Activated CD4-positive, alpha-beta memory T cell treated with anti-CD3 and anti-CD28 coated beads for 36 hours (primary cell): ENCODE results near the gene AIF1. TPM values are rescaled to one million over a fixed set of nuclear protein-coding genes. Genes with fewer than 3 reads are reported as not detected.

Experiments used
- CTCF ChIA-PET: fragments of 350-600 bp; sonication (Branson Sonifier 250); formaldehyde crosslinking; loops from one replicate; lab custom pipeline; 2021; ENCODE audit warnings: antibody characterized with exemption, inconsistent platforms; lab: Charles Lee
- POLR2A ChIA-PET: fragments of 350-600 bp; sonication (Branson Sonifier 250); formaldehyde crosslinking; loops from one replicate; lab custom pipeline; 2021; ENCODE audit warnings: antibody characterized with exemption; lab: Charles Lee
- DNase-seq: peaks from one replicate; pipeline ENCODE4 v3.0.0-alpha.2; 2020
- H3K27ac Mint-ChIP-seq: one replicate; pipeline ENCODE4 v1.8.0; 2021; ENCODE audit warnings: mixed read lengths
- H3K27me3 Mint-ChIP-seq: one replicate; pipeline ENCODE4 v1.8.0; 2021; ENCODE audit warnings: mixed read lengths
- H3K36me3 Mint-ChIP-seq: one replicate; pipeline ENCODE4 v1.8.0; 2021; ENCODE audit warnings: mixed read lengths
- H3K4me1 Mint-ChIP-seq: one replicate; pipeline ENCODE4 v1.8.0; 2021; ENCODE audit warnings: low read depth, mixed read lengths
- H3K4me3 Mint-ChIP-seq: one replicate; pipeline ENCODE4 v1.8.0; 2021; ENCODE audit warnings: mild to moderate bottlenecking, mixed read lengths
- H3K9me3 Mint-ChIP-seq: one replicate; pipeline ENCODE4 v1.8.0; 2021; ENCODE audit warnings: mixed read lengths
- intact Hi-C: fragments of 100-400 bp; cut with micrococcal nuclease; formaldehyde crosslinking; loops from one replicate; pipeline ENCODE4 v1.15.1; 2023
- total RNA-seq, 2 experiments: library from RNA; stranded (reverse); gene quantifications; one replicate each; pipeline ENCODE4 v1.2.3, GENCODE V29; 2021

AIF1 gene
- total RNA-seq, 2 experiments from 2014 or later, result 26.1 to 29.0 TPM

DNA sequence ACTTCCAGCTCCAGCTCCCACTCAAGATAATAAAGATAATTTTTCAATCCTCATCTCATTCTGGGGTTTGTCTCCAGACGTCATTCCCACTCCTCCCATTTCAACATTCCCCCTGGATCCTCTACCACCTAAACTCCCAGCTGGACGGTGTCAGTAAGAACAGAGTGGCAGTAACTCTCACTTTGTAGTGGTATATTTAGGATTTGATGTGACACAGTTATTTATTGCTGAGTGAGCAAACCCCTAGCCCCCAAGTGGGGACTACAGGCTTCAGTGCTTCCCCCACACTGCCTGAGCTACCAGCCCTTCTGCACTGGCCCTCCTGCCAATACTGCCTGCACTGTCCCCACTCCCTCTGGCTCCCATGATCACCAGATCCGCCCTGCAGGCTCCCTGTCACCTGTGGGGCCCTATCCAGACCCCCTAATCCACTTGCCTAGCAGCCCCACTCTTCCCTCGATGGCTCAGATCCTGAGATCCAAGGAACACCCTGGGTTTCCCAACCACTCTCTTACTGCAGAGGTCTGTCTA lies 43.2 kb downstream of the AIF1 start:
- intact Hi-C loops, result no loop called here
- DNase-seq, result no peak
- Mint-ChIP-seq H3K9me3 (no peaks in the 10 kb centered on the region), H3K4me3 (peak overlapping the region; percentile 96), H3K27me3 (no peaks in the 10 kb centered on the region), H3K27ac (peak overlapping the region; percentile 95), H3K4me1 (peaks cover 67% of the 10 kb centered on the region), H3K36me3 (peaks cover 41% of the 10 kb centered on the region)
- ChIA-PET CTCF (interaction anchor here (0.5 to 1.2 kb wide), 2 partner anchors 75 to 112 kb away, joined by 3 read pairs; no protein-coding TSS in a partner anchor), POLR2A (interaction anchor here (1.1 to 1.4 kb wide), 2 partner anchors 90 to 169 kb away, joined by 3 to 5 read pairs; partner anchors contain the start of gene HSPA1B)

DNA sequence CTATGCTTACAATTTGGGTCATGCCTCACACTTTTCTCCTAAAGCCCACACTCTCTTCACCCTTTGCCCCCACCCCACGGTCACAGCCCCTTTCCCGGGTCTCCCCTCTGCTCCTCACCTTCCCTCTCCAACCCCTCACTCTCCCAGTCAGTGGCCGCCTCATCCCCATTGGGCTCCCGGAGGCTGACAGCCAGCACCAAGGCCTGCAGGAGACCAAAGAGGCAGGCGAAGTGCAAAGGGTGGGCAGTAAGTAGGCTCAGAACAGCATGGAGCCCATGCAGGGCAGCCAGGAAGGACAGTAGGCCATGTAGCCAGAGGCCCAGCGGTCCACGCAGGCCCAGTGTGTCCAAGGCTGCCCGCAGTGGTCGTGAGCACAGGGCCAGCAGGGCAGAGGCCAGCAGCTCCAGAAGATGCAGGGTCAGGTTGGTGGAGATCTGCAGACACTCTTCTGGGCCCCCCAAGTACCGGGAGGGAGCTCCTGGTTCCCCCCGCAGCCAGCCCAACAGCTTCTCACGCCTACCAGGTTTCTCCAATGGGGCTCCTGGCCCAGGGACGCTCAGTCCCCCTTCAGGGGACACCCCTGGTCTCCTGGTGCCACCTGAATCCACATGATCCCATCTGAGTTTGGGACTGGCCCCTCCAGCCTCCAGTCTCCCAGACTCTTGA lies 44.1 kb downstream of the AIF1 start:
- H3K4me3 Mint-ChIP-seq, result peak overlapping the region; percentile 96
- peaks cover 50% of the 10 kb centered on the region for H3K36me3 Mint-ChIP-seq
- CTCF ChIA-PET, result interaction anchor here (0.8 kb wide), 1 partner anchor 108 kb away, joined by 3 read pairs; no protein-coding TSS in a partner anchor

DNA sequence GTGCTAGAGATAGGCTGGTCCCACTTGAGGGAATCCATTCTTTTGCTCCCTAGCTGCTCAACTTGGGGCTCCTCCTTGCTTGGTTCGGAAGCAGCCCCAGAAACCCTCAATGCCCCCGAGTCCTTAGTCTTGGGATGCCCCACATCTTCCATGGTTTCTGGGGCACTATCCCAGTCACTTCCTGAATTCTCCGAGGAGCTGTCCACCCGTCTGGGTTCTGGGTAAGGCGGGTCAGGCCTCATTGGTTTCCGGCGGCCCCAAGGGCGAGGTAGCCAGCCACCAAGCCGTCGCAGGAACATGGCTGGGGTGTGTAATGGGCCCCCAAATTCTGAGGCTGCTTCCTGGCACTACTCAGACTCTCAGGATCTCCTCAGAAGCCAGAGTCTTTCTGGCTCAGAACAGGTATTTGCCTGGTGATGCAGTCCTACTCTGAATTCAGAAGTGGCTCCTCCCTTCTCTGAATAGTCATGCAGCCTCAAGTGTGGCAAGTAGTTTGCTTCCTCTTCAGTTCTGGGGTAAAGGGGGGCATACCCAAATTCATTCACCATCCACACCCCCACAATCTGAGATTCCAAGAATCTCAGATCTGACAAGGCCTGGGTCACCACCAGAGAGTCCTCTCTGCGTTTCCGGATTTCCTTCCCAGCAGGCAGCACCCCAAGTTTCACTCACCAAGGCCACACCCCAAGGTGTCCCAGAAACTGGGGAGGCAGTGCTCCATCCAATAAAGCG lies 44.8 kb downstream of the AIF1 start:
- intact Hi-C loops, result loop anchor here (1.0 kb wide), 1 partner anchor 8 kb away; the partner anchor contains the start of gene BAG6
- H3K9me3 Mint-ChIP-seq, result no peaks in the 10 kb centered on the region
- H3K36me3 Mint-ChIP-seq, result peaks cover 57% of the 10 kb centered on the region
- peak overlapping the region; percentile 96 for H3K4me3 Mint-ChIP-seq
- CTCF ChIA-PET, result interaction anchor here (0.8 kb wide), 1 partner anchor 109 kb away, joined by 3 read pairs; no protein-coding TSS in a partner anchor
- POLR2A ChIA-PET, result interaction anchor here (1.4 to 6.0 kb wide), 2 partner anchors 6 to 118 kb away, joined by 6 to 92 read pairs; partner anchors contain the start of genes APOM, BAG6 and DDX39B
- H3K27me3 Mint-ChIP-seq, result no peaks in the 10 kb centered on the region
- H3K27ac Mint-ChIP-seq, result peak overlapping the region; percentile 95
- DNase-seq, result peak; percentile 58
- peaks cover 73% of the 10 kb centered on the region for H3K4me1 Mint-ChIP-seq

More for the DNA sequence above, 44.1 kb downstream of the AIF1 start:
- Mint-ChIP-seq H3K4me1 (peaks cover 72% of the 10 kb centered on the region), H3K27ac (peak overlapping the region; percentile 95), H3K9me3 (no peaks in the 10 kb centered on the region), H3K27me3 (no peaks in the 10 kb centered on the region)
- POLR2A ChIA-PET, result interaction anchor here (0.6 to 1.4 kb wide), 2 partner anchors 117 to 538 kb away, joined by 3 to 6 read pairs; partner anchors contain the start of gene DDX39B
- no peak for DNase-seq
- intact Hi-C loops, result no loop called here

DNA sequence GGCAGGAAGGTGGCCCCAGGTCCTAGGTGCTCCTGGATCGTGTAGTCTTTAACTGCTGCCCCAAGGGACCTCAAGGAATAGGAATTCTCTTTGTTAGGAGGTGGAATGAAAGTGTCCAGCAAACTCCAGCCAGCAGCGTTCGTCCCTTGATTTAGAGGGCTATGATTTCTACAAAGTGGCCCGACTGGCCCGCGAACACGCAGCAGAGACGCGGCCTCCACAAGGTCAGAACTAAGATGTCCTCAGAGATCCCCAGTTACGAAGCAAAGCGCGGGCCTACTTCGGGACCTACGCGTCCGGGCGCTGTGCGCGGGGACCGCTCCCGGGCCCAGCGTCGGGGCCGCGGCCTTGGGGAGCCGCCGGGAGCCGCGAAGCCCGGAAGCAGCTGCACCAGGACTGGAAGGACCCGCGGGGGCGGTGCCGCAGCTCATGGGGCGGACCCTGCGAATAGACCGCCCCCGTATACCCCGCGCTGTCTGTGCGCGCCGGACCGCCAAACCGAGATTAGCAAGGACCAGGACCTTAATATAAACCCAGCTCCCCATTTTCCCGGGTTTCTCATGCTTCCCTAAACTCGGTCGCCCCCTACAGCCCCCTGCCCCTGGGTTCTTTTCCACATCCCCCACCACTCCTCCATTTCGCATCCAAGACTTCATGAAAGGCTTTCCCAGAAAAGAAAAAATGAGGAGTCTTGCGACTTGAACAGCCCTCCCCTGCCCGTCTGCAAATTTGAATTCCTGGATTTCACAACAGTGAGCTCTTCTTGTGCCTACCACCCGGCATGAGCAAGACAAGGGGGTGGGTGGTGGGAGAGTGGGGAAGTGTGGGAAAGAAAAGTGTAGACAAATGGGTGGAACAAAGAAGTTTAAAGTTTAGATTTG lies 45.6 kb downstream of the AIF1 start, which contains the start of gene C6orf47:
TSS of gene C6orf47 (minus strand) at position 398 of the 881 bp plus-strand sequence. CDS start 831 bp downstream, outside the sequence.
- peaks cover 58% of the 10 kb centered on the region for H3K36me3 Mint-ChIP-seq
- DNase-seq, result peak; percentile 80
- CTCF ChIA-PET, result interaction anchor here (1.6 kb wide), 1 partner anchor 8 kb away, joined by 10 read pairs; the partner anchor contains the start of gene BAG6
- intact Hi-C loops, result loop anchor here (1.0 kb wide), 1 partner anchor 8 kb away; the partner anchor contains the start of gene BAG6
- no peaks in the 10 kb centered on the region for H3K9me3 Mint-ChIP-seq
- peak within 1 kb of the TSS; percentile 96 for H3K4me3 Mint-ChIP-seq
- peak within 1 kb of the TSS; percentile 95 for H3K27ac Mint-ChIP-seq
- H3K4me1 Mint-ChIP-seq, result peaks cover 73% of the 10 kb centered on the region
- POLR2A ChIA-PET, result interaction anchor here (1.0 to 6.0 kb wide), 3 partner anchors 7 to 167 kb away, joined by 3 to 92 read pairs (median 5); partner anchors contain the start of genes APOM, BAG6, HSPA1B and PRRC2A
- H3K27me3 Mint-ChIP-seq, result no peaks in the 10 kb centered on the region

DNA sequence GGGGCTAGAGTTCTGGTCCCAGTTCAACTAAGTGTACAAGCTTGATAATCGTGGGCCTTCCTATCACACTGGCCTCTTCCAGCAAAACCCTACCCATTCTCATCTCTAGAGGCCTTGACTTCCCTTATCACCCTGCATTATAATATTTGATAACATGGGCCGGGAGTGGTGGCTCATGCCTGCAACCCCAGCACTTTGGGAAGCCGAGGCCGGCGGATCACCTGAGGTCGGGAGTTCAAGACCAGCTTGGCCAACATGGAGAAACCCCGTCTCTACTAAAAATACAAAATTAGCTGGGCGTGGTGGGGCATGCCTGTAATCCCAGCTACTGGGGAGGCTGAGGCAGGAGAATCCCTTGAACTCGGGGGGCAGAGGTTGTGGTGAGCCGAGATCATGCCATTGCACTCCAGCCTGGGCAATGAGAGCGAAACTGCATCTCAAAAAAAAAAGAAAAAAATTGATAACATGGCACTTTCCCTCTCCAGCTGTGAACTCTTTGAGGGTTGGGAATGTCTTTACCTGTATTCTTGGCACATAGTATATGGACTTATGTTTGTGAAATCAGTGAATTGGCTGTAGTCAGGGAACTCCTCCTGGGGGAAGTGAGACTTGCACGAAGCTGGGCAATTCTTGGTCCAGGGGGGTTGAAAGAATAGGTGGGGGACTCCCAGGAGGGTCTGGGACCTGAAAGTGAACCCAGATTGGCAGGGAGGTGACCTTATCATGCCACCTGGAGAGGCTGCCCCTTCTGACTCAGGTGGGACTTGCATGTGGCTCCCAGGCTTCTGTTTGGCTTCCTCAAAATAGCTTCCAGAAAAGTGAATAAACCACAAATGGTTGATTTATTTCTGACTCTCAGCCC lies 46.5 kb downstream of the AIF1 start:
- H3K4me3 Mint-ChIP-seq, result peak overlapping the region; percentile 96
- peaks cover 70% of the 10 kb centered on the region for H3K4me1 Mint-ChIP-seq
- no peaks in the 10 kb centered on the region for H3K27me3 Mint-ChIP-seq
- ChIA-PET POLR2A (interaction anchor here (1.0 to 6.0 kb wide), 3 partner anchors 8 to 166 kb away, joined by 3 to 92 read pairs (median 5); partner anchors contain the start of genes APOM, BAG6, HSPA1B and PRRC2A), CTCF (interaction anchor here (1.6 kb wide), 1 partner anchor 9 kb away, joined by 10 read pairs; the partner anchor contains the start of gene BAG6)
- intact Hi-C loops, result no loop called here
- no peak for DNase-seq
- no peaks in the 10 kb centered on the region for H3K9me3 Mint-ChIP-seq
- H3K36me3 Mint-ChIP-seq, result peaks cover 57% of the 10 kb centered on the region
- H3K27ac Mint-ChIP-seq, result peak overlapping the region; percentile 95

DNA sequence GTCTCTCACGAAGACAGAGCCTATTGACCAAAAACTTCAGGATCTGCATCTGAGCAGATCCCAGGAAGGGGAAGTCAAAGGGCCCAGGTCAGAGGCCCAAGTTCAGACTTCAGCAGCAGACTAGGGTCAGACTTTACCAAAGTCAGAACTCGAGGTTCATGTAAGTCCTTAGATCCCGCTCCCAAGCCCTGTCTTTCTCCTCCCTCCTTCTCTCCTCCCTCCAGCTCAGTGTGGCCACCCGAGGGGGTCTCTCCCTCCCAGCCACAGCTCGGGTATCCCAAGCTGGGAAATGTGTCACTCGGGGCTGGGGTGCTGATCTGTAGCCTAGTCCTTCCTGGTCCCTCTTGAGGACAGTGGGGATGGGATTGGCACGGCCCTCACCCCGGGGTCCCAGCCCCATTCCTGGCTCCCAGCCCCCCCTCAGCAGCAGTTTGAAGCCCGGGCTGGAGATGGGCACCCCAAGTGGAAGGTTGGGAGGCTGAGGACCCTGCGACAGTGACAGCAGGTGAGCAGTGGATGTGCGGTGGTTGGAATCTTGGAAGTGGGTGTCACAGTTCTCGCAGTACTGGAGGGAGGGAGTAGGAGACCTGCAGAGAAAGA lies 47.2 kb downstream of the AIF1 start:
- no peaks in the 10 kb centered on the region for H3K9me3 Mint-ChIP-seq
- intact Hi-C loops, result no loop called here
- H3K4me1 Mint-ChIP-seq, result peaks cover 70% of the 10 kb centered on the region

DNA sequence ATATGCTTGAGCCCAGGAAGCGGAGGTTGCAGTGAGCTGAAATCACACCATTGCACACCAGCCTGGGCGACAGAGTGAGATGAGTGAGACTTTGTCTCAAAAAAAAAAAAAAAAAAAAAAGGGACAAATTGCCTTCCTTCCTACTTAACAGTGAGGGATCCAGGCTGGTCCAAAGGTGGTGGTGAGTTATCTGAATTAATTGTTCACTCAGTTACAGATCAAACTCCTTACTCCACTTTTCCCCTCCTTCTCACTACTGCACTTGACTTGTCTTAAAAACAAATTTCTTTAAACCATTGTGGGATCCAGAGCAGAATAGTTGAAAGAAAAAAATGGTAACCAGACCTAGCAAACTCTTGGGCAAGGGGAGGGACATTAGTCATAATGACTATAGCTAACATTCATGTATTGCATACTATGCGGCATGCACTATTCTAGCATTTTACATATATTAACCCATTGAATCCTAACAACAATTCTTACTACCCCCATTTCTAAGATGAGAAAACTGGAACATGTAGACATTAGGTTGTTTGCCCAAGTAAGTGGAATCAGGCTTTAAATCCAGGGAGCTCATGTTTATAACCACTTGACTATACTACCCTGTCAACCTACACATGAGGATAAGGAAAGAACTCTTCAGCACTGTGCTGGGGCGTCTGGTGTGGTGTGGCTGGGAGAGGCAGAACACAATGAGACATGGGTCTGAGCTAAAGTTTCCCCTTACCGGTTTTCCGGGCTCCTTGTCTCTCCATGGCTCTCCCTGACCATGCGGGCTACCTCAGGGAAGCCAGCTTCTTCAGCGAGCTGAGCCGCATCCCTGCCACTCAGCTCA lies 48.3 kb downstream of the AIF1 start:
- peak overlapping the region; percentile 95 for H3K27ac Mint-ChIP-seq
- DNase-seq, result no peak
- ChIA-PET CTCF (interaction anchor here (0.6 to 2.2 kb wide), 5 partner anchors 12 to 154 kb away, joined by 3 to 7 read pairs (median 3); partner anchors contain the start of gene ATP6V1G2), POLR2A (interaction anchor here (0.7 to 6.0 kb wide), 7 partner anchors 9 to 234 kb away, joined by 3 to 92 read pairs (median 3); partner anchors contain the start of genes APOM, BAG6, EHMT2 and HSPA1B)
- no peaks in the 10 kb centered on the region for H3K9me3 Mint-ChIP-seq
- intact Hi-C loops, result no loop called here
- H3K4me3 Mint-ChIP-seq, result peak overlapping the region; percentile 88
- H3K4me1 Mint-ChIP-seq, result peaks cover 68% of the 10 kb centered on the region
- H3K27me3 Mint-ChIP-seq, result no peaks in the 10 kb centered on the region
- peaks cover 58% of the 10 kb centered on the region for H3K36me3 Mint-ChIP-seq

More for the DNA sequence above, 47.2 kb downstream of the AIF1 start:
- CTCF ChIA-PET, result interaction anchor here (1.6 kb wide), 1 partner anchor 10 kb away, joined by 10 read pairs; the partner anchor contains the start of gene BAG6
- no peak for DNase-seq
- POLR2A ChIA-PET, result interaction anchor here (1.0 to 6.0 kb wide), 5 partner anchors 8 to 165 kb away, joined by 3 to 92 read pairs (median 5); partner anchors contain the start of genes APOM, BAG6, HSPA1B and PRRC2A
- H3K4me3 Mint-ChIP-seq, result peak overlapping the region; percentile 19
- no peaks in the 10 kb centered on the region for H3K27me3 Mint-ChIP-seq
- H3K36me3 Mint-ChIP-seq, result peaks cover 58% of the 10 kb centered on the region
- H3K27ac Mint-ChIP-seq, result peak overlapping the region; percentile 28

DNA sequence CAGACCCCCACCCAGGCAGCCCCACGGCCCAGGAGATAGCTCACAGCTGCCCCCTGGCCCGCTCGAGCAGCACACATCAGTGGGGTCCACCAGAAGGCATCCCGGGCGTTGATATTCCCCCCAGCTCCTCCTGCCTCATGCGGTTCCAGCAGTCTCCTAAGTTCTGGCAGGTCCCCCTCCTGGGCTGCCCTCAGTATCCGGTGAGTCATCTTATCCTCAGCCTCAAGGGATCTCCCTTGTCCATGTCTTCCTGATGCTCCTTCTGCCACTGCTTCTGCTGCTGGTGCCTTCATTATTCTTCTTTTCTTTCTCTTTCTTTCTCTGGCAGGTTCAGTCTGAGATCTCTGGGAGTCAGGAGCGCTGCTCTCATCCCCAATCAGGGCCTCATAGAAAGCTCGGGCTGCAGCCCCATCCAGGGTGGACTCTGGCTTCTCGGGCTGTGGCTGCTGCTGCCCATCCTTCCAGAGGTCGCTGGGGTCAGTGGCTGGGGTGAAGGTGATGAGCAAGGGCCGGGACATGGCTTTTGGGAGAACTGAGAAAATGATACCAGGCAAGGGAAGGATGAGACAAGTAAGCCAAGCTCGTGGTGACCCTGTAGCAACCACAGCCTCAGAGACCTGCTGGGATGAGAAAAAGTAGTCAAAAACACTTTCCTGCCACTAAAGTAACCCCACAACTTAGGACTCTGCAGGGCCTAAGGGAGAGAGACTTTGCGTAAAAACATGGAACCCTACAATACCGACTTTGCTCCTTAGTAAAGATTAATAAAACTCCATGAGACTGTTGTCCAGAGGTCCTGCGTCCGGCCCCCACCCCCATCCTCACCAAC lies 49.1 kb downstream of the AIF1 start:
- peak; percentile 38 for DNase-seq
- CTCF ChIA-PET, result interaction anchor here (0.6 to 2.2 kb wide), 10 partner anchors 11 to 153 kb away, joined by 3 to 8 read pairs (median 4); partner anchors contain the start of genes ATP6V1G2, BAG6 and LST1
- intact Hi-C loops, result loop anchor here (1.0 to 2.0 kb wide), 6 partner anchors 39 to 464 kb away; partner anchors contain the start of genes ABHD16A, ATF6B, EHMT2 and NELFE

More for the DNA sequence above, 49.1 kb downstream of the AIF1 start:
- Mint-ChIP-seq H3K36me3 (peaks cover 63% of the 10 kb centered on the region), H3K9me3 (no peaks in the 10 kb centered on the region), H3K27me3 (no peaks in the 10 kb centered on the region), H3K4me3 (peak overlapping the region; percentile 88), H3K27ac (peak overlapping the region; percentile 95), H3K4me1 (peaks cover 69% of the 10 kb centered on the region)
- POLR2A ChIA-PET, result interaction anchor here (0.6 to 6.0 kb wide), 20 partner anchors 10 to 1306 kb away, joined by 3 to 92 read pairs (median 3); partner anchors contain the start of genes APOM, BAG6, CLIC1 and DDX39B
